Keratinocyte (primary cell): Measurements from ENCODE around the gene LOXHD1.

ENCODE experiments used
- CTCF ChIP-seq, 3 experiments: IDR thresholded peaks in 1 of 3; conservative IDR thresholded peaks in 1 of 3; optimal IDR thresholded peaks in 1 of 3; 2 replicates in 2 of 3; 3 replicates in 1 of 3; pipeline versions ENCODE3 to v1.5.1; 2011; ENCODE audit warnings: low read length in 3 of 3, mild to moderate bottlenecking in 3 of 3, moderate library complexity in 2 of 3, control low read depth in 1 of 3, inconsistent platforms in 1 of 3; ENCODE audit not compliant: insufficient read depth in 2 of 3; ENCODE audit errors: extremely low read depth in 1 of 3
- EZH2 ChIP-seq: IDR thresholded peaks from one replicate; pipeline ENCODE4 v1.6.1; 2012; ENCODE audit warnings: inconsistent platforms, mild to moderate bottlenecking, low read length, moderate library complexity

GRCh38 chr18:46458472-46458871 is 198.5 kb downstream of the LOXHD1 start:
- TF ChIP-seq CTCF (optimal IDR thresholded peaks at IDR 0.05 in 1 of 3, IDR thresholded peaks at IDR 0.05 in 1 of 3, conservative IDR thresholded peaks at IDR 0.05 in 1 of 3; ENCODE audit: extremely low read depth in 1 of 3, insufficient read depth in 2 of 3, low read length in 3 of 3) = no peak
- no peak for TF ChIP-seq EZH2
